ENCODE results near the gene TIE1. TPM values are rescaled to one million over a fixed set of nuclear protein-coding genes. Genes with fewer than 3 reads are reported as not detected.
A peak's percentile ranks its signal among the peaks of the same experiment; 100 is the strongest.

Gene TIE1
- total RNA-seq, 1 donor from 2014 or later: 48.5 TPM

DNA sequence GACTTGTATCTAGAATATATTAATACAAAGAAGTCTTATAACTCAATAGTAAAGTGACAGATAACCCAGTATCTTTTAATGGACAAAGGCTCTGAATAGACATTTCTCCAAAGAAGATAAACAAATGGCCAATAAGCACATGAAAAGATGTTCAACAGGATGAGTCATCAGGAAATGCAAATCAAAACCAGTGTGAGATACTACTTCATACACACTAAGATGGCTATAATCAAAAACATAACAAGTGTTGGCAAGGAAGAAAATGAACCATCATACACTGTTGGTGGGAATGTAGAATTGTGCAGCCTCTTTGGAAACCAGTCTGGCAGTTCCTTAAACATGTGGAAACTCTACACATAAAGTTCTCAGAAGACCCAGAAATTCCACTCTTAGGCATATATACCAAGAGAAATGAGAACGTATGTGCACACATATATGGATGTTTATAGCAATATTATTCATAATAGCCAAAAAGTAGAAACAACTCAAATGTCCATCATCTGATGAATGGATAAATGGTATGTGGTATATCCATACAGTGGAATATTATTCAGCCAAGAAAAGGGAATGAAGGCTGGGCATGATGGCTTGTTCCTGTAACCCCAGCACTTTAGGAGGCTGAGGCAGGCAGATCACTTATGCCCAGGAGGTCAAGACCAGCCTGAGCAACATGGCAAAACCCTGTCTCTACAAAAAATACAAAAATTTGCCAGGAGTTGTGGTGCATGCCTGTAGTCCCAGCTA, 26.9 kb downstream of the TIE1 start:
- ATAC-seq (no peak), DNase-seq (no peak)
- intact Hi-C loops (cut with DNase I): no loop called here
- Histone ChIP-seq H3K4me1 (peaks cover 13% of the 10 kb centered on the region), H3K9me3 (no peaks in the 10 kb centered on the region), H3K27ac (no peak overlapping the region), H3K4me3 (no peak overlapping the region), H3K36me3 (no peaks in the 10 kb centered on the region), H3K27me3 (ENCODE audit: low read depth) (no peaks in the 10 kb centered on the region)
- TF ChIP-seq, protein P1, sequence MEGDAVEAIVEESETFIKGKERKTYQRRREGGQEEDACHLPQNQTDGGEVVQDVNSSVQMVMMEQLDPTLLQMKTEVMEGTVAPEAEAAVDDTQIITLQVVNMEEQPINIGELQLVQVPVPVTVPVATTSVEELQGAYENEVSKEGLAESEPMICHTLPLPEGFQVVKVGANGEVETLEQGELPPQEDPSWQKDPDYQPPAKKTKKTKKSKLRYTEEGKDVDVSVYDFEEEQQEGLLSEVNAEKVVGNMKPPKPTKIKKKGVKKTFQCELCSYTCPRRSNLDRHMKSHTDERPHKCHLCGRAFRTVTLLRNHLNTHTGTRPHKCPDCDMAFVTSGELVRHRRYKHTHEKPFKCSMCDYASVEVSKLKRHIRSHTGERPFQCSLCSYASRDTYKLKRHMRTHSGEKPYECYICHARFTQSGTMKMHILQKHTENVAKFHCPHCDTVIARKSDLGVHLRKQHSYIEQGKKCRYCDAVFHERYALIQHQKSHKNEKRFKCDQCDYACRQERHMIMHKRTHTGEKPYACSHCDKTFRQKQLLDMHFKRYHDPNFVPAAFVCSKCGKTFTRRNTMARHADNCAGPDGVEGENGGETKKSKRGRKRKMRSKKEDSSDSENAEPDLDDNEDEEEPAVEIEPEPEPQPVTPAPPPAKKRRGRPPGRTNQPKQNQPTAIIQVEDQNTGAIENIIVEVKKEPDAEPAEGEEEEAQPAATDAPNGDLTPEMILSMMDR (IDR thresholded peaks at IDR 0.05): no peak

DNA sequence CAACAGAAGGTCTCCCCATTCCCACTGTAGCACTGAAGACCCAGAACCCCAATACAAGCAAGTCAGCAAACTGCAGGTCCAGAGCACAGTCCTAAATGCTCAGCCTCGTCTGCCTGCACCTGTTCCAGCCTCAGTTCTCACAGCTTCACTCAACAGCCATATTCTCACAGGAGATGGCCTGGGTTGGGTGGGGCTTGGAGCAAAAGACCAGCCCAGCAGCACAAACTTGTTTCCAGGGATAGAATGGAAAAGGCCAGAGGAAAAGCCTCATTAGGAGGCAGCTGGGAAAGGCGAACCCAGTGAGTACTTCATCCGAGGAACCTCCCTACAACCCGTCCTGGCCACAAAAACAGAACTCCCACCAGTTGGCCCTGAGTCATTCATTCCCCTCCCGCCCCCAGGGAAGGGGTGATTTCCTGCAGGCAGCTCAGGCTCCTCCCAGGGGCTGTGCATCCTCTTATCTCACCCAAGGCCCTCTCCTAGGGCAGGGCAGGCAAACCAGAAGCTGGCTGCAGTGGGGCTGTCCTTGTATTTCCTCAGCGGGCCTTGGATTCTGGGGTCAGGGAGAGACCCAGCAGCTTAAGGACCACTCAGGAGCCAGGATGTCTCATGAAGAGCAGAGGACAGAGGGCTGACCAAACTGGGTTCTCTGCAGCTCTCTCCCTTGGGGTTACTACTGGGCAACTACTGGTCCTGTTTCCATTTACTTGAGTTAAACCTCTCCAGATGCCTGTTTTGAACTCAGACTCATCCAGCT, 29.4 kb downstream of the TIE1 start:
- Histone ChIP-seq H3K36me3 (no peaks in the 10 kb centered on the region), H3K4me1 (peaks cover 13% of the 10 kb centered on the region), H3K27ac (peak overlapping the region; percentile 58), H3K27me3 (ENCODE audit: low read depth) (no peaks in the 10 kb centered on the region), H3K4me3 (no peak overlapping the region), H3K9me3 (no peaks in the 10 kb centered on the region)
- DNase-seq (no peak), ATAC-seq (peak; percentile 77 to 86)
- TF ChIP-seq, protein P1 (IDR thresholded peaks at IDR 0.05): no peak
- intact Hi-C loops (cut with DNase I): no loop called here

GRCh38 chr1:43331688-43332087, 30.9 kb downstream of the TIE1 start:
- TF ChIP-seq, protein P1 (IDR thresholded peaks at IDR 0.05): no peak

GRCh38 chr1:43334453-43335205, 33.8 kb downstream of the TIE1 start:
- Histone ChIP-seq H3K27ac (no peak overlapping the region), H3K36me3 (no peaks in the 10 kb centered on the region), H3K4me1 (peaks cover 10% of the 10 kb centered on the region), H3K4me3 (no peak overlapping the region), H3K27me3 (ENCODE audit: low read depth) (no peaks in the 10 kb centered on the region), H3K9me3 (no peaks in the 10 kb centered on the region)
- intact Hi-C loops (cut with DNase I): no loop called here
- TF ChIP-seq, protein P1 (IDR thresholded peaks at IDR 0.05): no peak
- ATAC-seq (no peak), DNase-seq (no peak)

More at GRCh38 chr1:43331688-43332087, 30.9 kb downstream of the TIE1 start:
- no peaks in the 10 kb centered on the region for H3K36me3 ChIP-seq
- H3K4me1 ChIP-seq: peaks cover 13% of the 10 kb centered on the region
- intact Hi-C loops (cut with DNase I): no loop called here
- H3K27me3 ChIP-seq (ENCODE audit: low read depth): no peaks in the 10 kb centered on the region
- no peak for ATAC-seq
- no peak overlapping the region for H3K4me3 ChIP-seq
- no peak overlapping the region for H3K27ac ChIP-seq
- DNase-seq: no peak
- no peaks in the 10 kb centered on the region for H3K9me3 ChIP-seq

DNA sequence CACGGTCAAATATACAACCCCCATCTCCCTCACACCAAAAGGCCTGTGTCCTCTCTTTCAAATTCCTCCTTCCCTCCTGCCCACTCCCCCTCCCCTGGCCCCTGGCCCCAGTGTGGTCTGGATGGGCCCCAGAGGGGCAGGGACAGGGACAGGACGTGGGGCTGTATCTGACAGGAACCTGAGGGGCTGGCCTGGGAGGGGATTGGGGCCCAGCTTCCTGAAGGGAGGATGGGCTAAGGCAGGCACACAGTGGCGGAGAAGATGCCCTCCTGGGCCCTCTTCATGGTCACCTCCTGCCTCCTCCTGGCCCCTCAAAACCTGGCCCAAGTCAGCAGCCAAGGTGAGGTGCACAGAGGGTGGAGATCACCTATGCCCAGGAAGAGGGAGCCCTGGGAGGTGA, 36.8 kb downstream of the TIE1 start, which contains the start of gene MPL:
Gene MPL (plus strand): TSS at position 231 of the 400 bp plus-strand sequence. CDS start 31 bp downstream, at position 262.
- Histone ChIP-seq H3K4me1 (no peaks in the 10 kb centered on the region), H3K36me3 (no peaks in the 10 kb centered on the region), H3K27ac (no peak within 1 kb of the TSS), H3K9me3 (no peaks in the 10 kb centered on the region), H3K27me3 (ENCODE audit: low read depth) (no peaks in the 10 kb centered on the region), H3K4me3 (no peak within 1 kb of the TSS)
- peak in 1 of 2 donors; percentile 7 for ATAC-seq
- TF ChIP-seq, protein P1 (IDR thresholded peaks at IDR 0.05): no peak
- intact Hi-C loops (cut with DNase I): no loop called here
- DNase-seq: no peak
